Skeletal muscle satellite cell (primary cell): ENCODE data around the gene TOGARAM1.

Experiments used
- H3K27me3 ChIP-seq: 2 replicates; pipeline ENCODE4 v1.7.0; 2013; ENCODE audit warnings: low read length; ENCODE audit not compliant: control insufficient read depth, insufficient read depth
- H3K36me3 ChIP-seq: 2 replicates; pipeline ENCODE4 v1.7.0; 2013; ENCODE audit warnings: mild to moderate bottlenecking, control low read depth, low read length; ENCODE audit not compliant: insufficient read depth
- H3K4me1 ChIP-seq: 2 replicates; pipeline ENCODE4 v1.7.0; 2013; ENCODE audit warnings: low read length; ENCODE audit not compliant: control insufficient read depth, insufficient read depth
- H3K4me2 ChIP-seq: 2 replicates; pipeline ENCODE4 v1.7.0; 2013; ENCODE audit warnings: mild to moderate bottlenecking, low read length
- H3K4me3 ChIP-seq: 2 replicates; pipeline ENCODE4 v1.7.0; 2013; ENCODE audit warnings: low read length
- H3K9ac ChIP-seq: 2 replicates; pipeline ENCODE4 v1.7.0; 2013; ENCODE audit warnings: mild to moderate bottlenecking, low read depth, low read length, moderate library complexity
- H3K9me3 ChIP-seq: replicated peaks from 2 replicates; pipeline ENCODE4 v1.7.0; 2013; ENCODE audit warnings: mild to moderate bottlenecking, control low read depth, low read length

Gene TOGARAM1

GRCh38 chr14:45091710-45092109, 129.7 kb downstream of the TOGARAM1 start:
- Histone ChIP-seq H3K4me1 (peaks cover 26% of the 10 kb centered on the region), H3K9me3 (no peaks in the 10 kb centered on the region), H3K9ac (no peak overlapping the region), H3K4me2 (no peak overlapping the region), H3K4me3 (no peak overlapping the region), H3K27me3 (no peaks in the 10 kb centered on the region), H3K36me3 (peaks cover 16% of the 10 kb centered on the region)

- Histone ChIP-seq H3K4me3 (no peak overlapping the region), H3K4me2 (no peak overlapping the region), H3K4me1 (peaks cover 19% of the 10 kb centered on the region), H3K27me3 (no peaks in the 10 kb centered on the region), H3K9me3 (no peaks in the 10 kb centered on the region), H3K9ac (no peak overlapping the region), H3K36me3 (peaks cover 35% of the 10 kb centered on the region)
These were observed 132.3 kb downstream of the TOGARAM1 start for GRCh38 chr14:45094275-45094674.

GRCh38 chr14:45095143-45095542, 133.2 kb downstream of the TOGARAM1 start:
- Histone ChIP-seq H3K4me1 (peaks cover 12% of the 10 kb centered on the region), H3K27me3 (no peaks in the 10 kb centered on the region), H3K9me3 (no peaks in the 10 kb centered on the region), H3K9ac (no peak overlapping the region), H3K4me3 (no peak overlapping the region), H3K36me3 (peaks cover 41% of the 10 kb centered on the region), H3K4me2 (no peak overlapping the region)

- peaks cover 46% of the 10 kb centered on the region for H3K36me3 ChIP-seq
- no peaks in the 10 kb centered on the region for H3K9me3 ChIP-seq
- H3K27me3 ChIP-seq = no peaks in the 10 kb centered on the region
- H3K4me3 ChIP-seq = no peak overlapping the region
- H3K4me2 ChIP-seq = no peak overlapping the region
- peaks cover 5% of the 10 kb centered on the region for H3K4me1 ChIP-seq
- no peak overlapping the region for H3K9ac ChIP-seq
These were observed 134.2 kb downstream of the TOGARAM1 start for GRCh38 chr14:45096218-45096617.

GRCh38 chr14:45103806-45104205, 141.8 kb downstream of the TOGARAM1 start:
- Histone ChIP-seq H3K9me3 (no peaks in the 10 kb centered on the region), H3K4me3 (no peak overlapping the region), H3K4me2 (no peak overlapping the region), H3K9ac (no peak overlapping the region), H3K27me3 (no peaks in the 10 kb centered on the region), H3K36me3 (peaks cover 62% of the 10 kb centered on the region), H3K4me1 (no peaks in the 10 kb centered on the region)

GRCh38 chr14:45104561-45104960, 142.6 kb downstream of the TOGARAM1 start:
- no peaks in the 10 kb centered on the region for H3K27me3 ChIP-seq
- no peaks in the 10 kb centered on the region for H3K4me1 ChIP-seq
- H3K36me3 ChIP-seq = peaks cover 65% of the 10 kb centered on the region
- H3K9me3 ChIP-seq = no peaks in the 10 kb centered on the region
- no peak overlapping the region for H3K9ac ChIP-seq
- no peak overlapping the region for H3K4me3 ChIP-seq
- H3K4me2 ChIP-seq = no peak overlapping the region

GRCh38 chr14:45112896-45113781, 151.1 kb downstream of the TOGARAM1 start:
- Histone ChIP-seq H3K9me3 (no peaks in the 10 kb centered on the region), H3K4me2 (no peak overlapping the region), H3K4me3 (no peak overlapping the region), H3K36me3 (peaks cover 87% of the 10 kb centered on the region), H3K4me1 (peaks cover 4% of the 10 kb centered on the region), H3K9ac (no peak overlapping the region), H3K27me3 (no peaks in the 10 kb centered on the region)

GRCh38 chr14:45114327-45114726, 152.3 kb downstream of the TOGARAM1 start:
- Histone ChIP-seq H3K9ac (no peak overlapping the region), H3K36me3 (peaks cover 89% of the 10 kb centered on the region), H3K27me3 (no peaks in the 10 kb centered on the region), H3K4me2 (no peak overlapping the region), H3K4me1 (peaks cover 4% of the 10 kb centered on the region), H3K4me3 (no peak overlapping the region), H3K9me3 (no peaks in the 10 kb centered on the region)

- Histone ChIP-seq H3K4me3 (no peak overlapping the region), H3K4me1 (no peaks in the 10 kb centered on the region), H3K9ac (no peak overlapping the region), H3K36me3 (peaks cover 74% of the 10 kb centered on the region), H3K27me3 (no peaks in the 10 kb centered on the region), H3K4me2 (no peak overlapping the region), H3K9me3 (no peaks in the 10 kb centered on the region)
These were observed 156.6 kb downstream of the TOGARAM1 start for GRCh38 chr14:45118594-45118993.

- peaks cover 67% of the 10 kb centered on the region for H3K36me3 ChIP-seq
- H3K27me3 ChIP-seq = no peaks in the 10 kb centered on the region
- H3K4me1 ChIP-seq = no peaks in the 10 kb centered on the region
- H3K9ac ChIP-seq = no peak overlapping the region
- no peaks in the 10 kb centered on the region for H3K9me3 ChIP-seq
- no peak overlapping the region for H3K4me3 ChIP-seq
- H3K4me2 ChIP-seq = no peak overlapping the region
These were observed 158.1 kb downstream of the TOGARAM1 start for GRCh38 chr14:45120096-45120495.

GRCh38 chr14:45123271-45123670, 161.3 kb downstream of the TOGARAM1 start:
- H3K4me2 ChIP-seq = no peak overlapping the region
- H3K36me3 ChIP-seq = peaks cover 53% of the 10 kb centered on the region
- no peaks in the 10 kb centered on the region for H3K4me1 ChIP-seq
- no peaks in the 10 kb centered on the region for H3K27me3 ChIP-seq
- no peaks in the 10 kb centered on the region for H3K9me3 ChIP-seq
- H3K4me3 ChIP-seq = no peak overlapping the region
- no peak overlapping the region for H3K9ac ChIP-seq
